ENCODE results near the gene SERINC5. TPM values are rescaled to one million over a fixed set of nuclear protein-coding genes. Genes with fewer than 3 reads are reported as not detected.

Gene SERINC5
- total and polyA plus RNA-seq, 2 of the 4 experiments (the other 2 are of a cell fraction), result 5.0 to 8.1 TPM

DNA sequence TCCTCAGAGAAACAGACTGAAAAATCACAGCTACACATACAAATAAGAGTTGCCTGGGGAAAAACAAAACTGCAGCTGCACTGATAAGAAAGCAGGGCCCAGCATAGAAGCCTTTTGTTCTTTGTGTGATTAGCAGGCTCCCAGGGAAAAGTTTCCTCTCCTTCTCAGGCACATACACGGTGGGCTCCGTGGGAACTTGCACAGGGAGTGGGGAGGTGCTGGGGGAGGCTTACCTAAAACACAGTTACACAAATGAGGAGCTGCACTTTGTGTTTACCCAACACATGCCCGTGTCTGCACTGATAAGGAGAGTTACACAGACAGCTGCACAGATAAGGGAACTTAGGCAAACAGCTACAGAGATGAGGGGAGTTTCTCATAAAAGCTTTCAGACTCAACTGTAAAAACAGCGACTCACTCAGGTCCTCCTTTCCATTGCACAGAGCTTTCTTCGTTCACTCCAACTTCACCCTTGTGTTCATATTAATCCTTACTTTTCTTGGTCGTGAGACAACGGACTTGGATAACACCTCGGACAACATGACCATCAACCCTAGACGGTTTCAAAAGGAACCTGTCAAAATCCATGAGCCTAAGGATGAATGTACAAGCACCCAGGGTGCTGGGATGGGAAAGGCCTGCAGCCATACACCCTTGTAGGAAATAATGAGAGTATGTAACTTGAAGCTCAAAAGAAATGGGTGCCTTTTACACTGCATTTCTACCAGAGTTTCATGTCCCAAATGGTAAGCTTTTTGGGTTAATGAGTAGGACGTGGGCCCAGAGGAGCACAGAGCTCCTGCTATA lies 50.8 kb downstream of the SERINC5 start:
- Histone ChIP-seq H4K20me1 (ENCODE audit: insufficient read depth, low read length) (no peaks in the 10 kb centered on the region), H3K56ac (ENCODE audit: extremely low read depth, insufficient read depth, low read length) (no peak overlapping the region), H3K9ac (ENCODE audit: low read depth, low read length) (peak overlapping the region; percentile 6; the same call in 1 of the 2 replicates), H3K14ac (replicated peaks; ENCODE audit: low read depth, low read length) (no peak overlapping the region), H3K4me2 (ENCODE audit: low read depth, low read length) (peak overlapping the region; percentile 67), H3K27me3 (ENCODE audit: control insufficient read depth, insufficient read depth, low read length) (no peaks in the 10 kb centered on the region), H3K23ac (ENCODE audit: low read depth, low read length) (no peak overlapping the region), H3K79me1 (ENCODE audit: low read depth in 1 of 2, low read length in 2 of 2) (0 out of 4 replicates have a peak, but pooled peaks cover 0 to 3% of the 10 kb centered on the region in 2 experiments), H2AK9ac (replicated peaks; ENCODE audit: low read depth, low read length, poor library complexity) (no peak overlapping the region), H2BK15ac (ENCODE audit: low read depth, low read length) (no peak overlapping the region), H2BK120ac (ENCODE audit: low read depth, low read length) (no peak overlapping the region), H4K8ac (ENCODE audit: low read depth in 2 of 2, low read length in 2 of 2) (peak overlapping the region in 1 of 2 experiments; percentile 15; a peak in 1 of 4 replicates), H2BK5ac (ENCODE audit: low read depth, low read length, poor library complexity, severe bottlenecking) (no peak overlapping the region), H3K4me1 (ENCODE audit: control insufficient read depth, insufficient read depth, low read length) (peaks cover 9% of the 10 kb centered on the region), H2AK5ac (ENCODE audit: low read depth, low read length) (no peak overlapping the region), H3K36me3 (ENCODE audit: control insufficient read depth, insufficient read depth, low read length) (0 out of 2 replicates have a peak, but pooled peaks cover 1% of the 10 kb centered on the region), H2BK20ac (ENCODE audit: low read depth, low read length) (no peak overlapping the region), H3K4me3 (ENCODE audit: insufficient read depth, low read depth, low read length) (no peak overlapping the region), H4K5ac (ENCODE audit: low read depth, low read length) (peak overlapping the region; percentile 83), H3K9me3 (ENCODE audit: control insufficient read depth, insufficient read depth, low read length) (no peaks in the 10 kb centered on the region), H3K27ac (ENCODE audit: insufficient read depth, low read length) (peak overlapping the region; percentile 55; the same call in 1 of the 2 replicates), H3K4ac (ENCODE audit: low read depth, low read length) (no peak overlapping the region), H4K91ac (ENCODE audit: insufficient read depth, low read depth, low read length) (no peak overlapping the region), H3K18ac (ENCODE audit: low read depth, low read length) (peak overlapping the region; percentile 54; the same call in 1 of the 2 replicates), H3K9me1 (ENCODE audit: insufficient read depth, low read length) (no peaks in the 10 kb centered on the region; the same call in 1 of the 2 replicates), H2AFZ (replicated peaks; ENCODE audit: low read length, poor library complexity) (no peak overlapping the region)
- CTCF ChIA-PET, result interaction anchor here (0.7 to 1.1 kb wide), 2 partner anchors 8 to 22 kb away, joined by 3 read pairs; no protein-coding TSS in a partner anchor
- intact Hi-C loops (cut with micrococcal nuclease) (no loop called here), in situ Hi-C loops (cut with MboI; ENCODE audit: low sequenced_read_pairs) (no loop called here), dilution Hi-C loops (cut with HindIII; ENCODE audit: low sequenced_read_pairs, unreplicated experiment) (no loop called here)
- ATAC-seq (ENCODE audit: low read depth) (peak; percentile 58), DNase-seq (peak; percentile 76)
- WGBS, 2 experiments (ENCODE audit: extremely low coverage in 2 of 2, insufficient read length in 1 of 2), result no CpG with 5 or more reads among the region's 10 CpGs
- POLR2A ChIA-PET (ENCODE audit: unreplicated experiment), result interaction anchor here (0.5 kb wide), 1 partner anchor 14 kb away, joined by 3 read pairs; no protein-coding TSS in a partner anchor
- TF ChIP-seq MAFK (IDR thresholded peaks at IDR 0.05; ENCODE audit: low read depth, low read length) (no peak), NFE2L2 (IDR thresholded peaks at IDR 0.05; ENCODE audit: low read depth, low read length) (no peak), CEBPB (IDR thresholded peaks at IDR 0.05; ENCODE audit: low read depth, low read length) (no peak), BHLHE40 (IDR thresholded peaks at IDR 0.05; ENCODE audit: low read depth, low read length) (peak; percentile 66), MXI1 (IDR thresholded peaks at IDR 0.05; ENCODE audit: borderline replicate concordance, low read depth, low read length) (no peak), FOS (IDR thresholded peaks at IDR 0.05; ENCODE audit: low read depth, low read length) (no peak), CHD1 (IDR thresholded peaks at IDR 0.05; ENCODE audit: low read depth, low read length) (no peak), RFX5 (IDR thresholded peaks at IDR 0.05; ENCODE audit: low read depth, low read length) (no peak)
- TF ChIP-seq, protein P1, sequence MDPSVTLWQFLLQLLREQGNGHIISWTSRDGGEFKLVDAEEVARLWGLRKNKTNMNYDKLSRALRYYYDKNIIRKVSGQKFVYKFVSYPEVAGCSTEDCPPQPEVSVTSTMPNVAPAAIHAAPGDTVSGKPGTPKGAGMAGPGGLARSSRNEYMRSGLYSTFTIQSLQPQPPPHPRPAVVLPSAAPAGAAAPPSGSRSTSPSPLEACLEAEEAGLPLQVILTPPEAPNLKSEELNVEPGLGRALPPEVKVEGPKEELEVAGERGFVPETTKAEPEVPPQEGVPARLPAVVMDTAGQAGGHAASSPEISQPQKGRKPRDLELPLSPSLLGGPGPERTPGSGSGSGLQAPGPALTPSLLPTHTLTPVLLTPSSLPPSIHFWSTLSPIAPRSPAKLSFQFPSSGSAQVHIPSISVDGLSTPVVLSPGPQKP (IDR thresholded peaks at IDR 0.05; ENCODE audit: borderline replicate concordance, low read depth, low read length), result no peak
- BruUV-seq (replicated peaks), result no TSS peak
